Endometrium (tissue), 2 donors: ENCODE data around the gene A1BG.
"Not testable (repeated sequence)": the region's sequence is repeated elsewhere in the genome, so short reads cannot be mapped to it uniquely, and the experiment has no call there.

ENCODE experiments used
- FAIRE-seq: peaks from 2 replicates; lab custom pipeline; 2012; peaks lifted over from hg19 to GRCh38; lab: Jason Lieb, UNC
- donor health status: control.
- donor health status: control.

The A1BG gene

GRCh38 chr19:58336820-58337219 is 16.5 kb downstream of the A1BG start:
- FAIRE-seq = no peak

GRCh38 chr19:58336216-58336615 is 17.1 kb downstream of the A1BG start:
- FAIRE-seq = no peak

- FAIRE-seq = no peak
Measured at GRCh38 chr19:58335630-58336029, 17.7 kb downstream of the A1BG start.

GRCh38 chr19:58334691-58335249 is 18.5 kb downstream of the A1BG start:
- no peak for FAIRE-seq

GRCh38 chr19:58332697-58333096 is 20.6 kb downstream of the A1BG start:
- no peak for FAIRE-seq

GRCh38 chr19:58330458-58330857 is 22.8 kb downstream of the A1BG start:
- no peak for FAIRE-seq

GRCh38 chr19:58328999-58329398 is 24.3 kb downstream of the A1BG start:
- no peak for FAIRE-seq

- FAIRE-seq = no peak
Measured at GRCh38 chr19:58326914-58327726, 26.2 kb downstream of the A1BG start, which contains the start of gene ZSCAN22. Gene ZSCAN22 (plus strand): TSS chr19:58326994. CDS start chr19:58334803, 7,809 bp downstream.

GRCh38 chr19:58326501-58326913 is 26.8 kb downstream of the A1BG start:
- no peak for FAIRE-seq

- no peak for FAIRE-seq
Measured at GRCh38 chr19:58325311-58326022, 27.8 kb downstream of the A1BG start.

- no peak for FAIRE-seq
Measured at GRCh38 chr19:58319241-58319640, 34.1 kb downstream of the A1BG start.

GRCh38 chr19:58318297-58318696 is 35.0 kb downstream of the A1BG start:
- no peak for FAIRE-seq

- FAIRE-seq = no peak
Measured at GRCh38 chr19:58317476-58318072, 35.7 kb downstream of the A1BG start.

GRCh38 chr19:58315580-58315979 is 37.7 kb downstream of the A1BG start:
- FAIRE-seq = no peak

- FAIRE-seq = no peak
Measured at GRCh38 chr19:58311345-58311865, 41.9 kb downstream of the A1BG start.

GRCh38 chr19:58310685-58311084 is 42.6 kb downstream of the A1BG start:
- not testable (repeated sequence) for FAIRE-seq

GRCh38 chr19:58307736-58308135 is 45.6 kb downstream of the A1BG start:
- no peak for FAIRE-seq

- FAIRE-seq = no peak
Measured at GRCh38 chr19:58305932-58306323, 47.4 kb downstream of the A1BG start.

GRCh38 chr19:58305065-58305931 is 48.0 kb downstream of the A1BG start, which contains the start of gene ERVK3-1:
Gene ERVK3-1 (plus strand): TSS chr19:58305377. CDS start chr19:58312169, 6,792 bp downstream.
- FAIRE-seq = peak; percentile 96

GRCh38 chr19:58304748-58305064 is 48.6 kb downstream of the A1BG start:
- FAIRE-seq = no peak

GRCh38 chr19:58304255-58304654 is 49.0 kb downstream of the A1BG start:
- FAIRE-seq = no peak
